Thymus (tissue), 11 donors: ENCODE measurements around the gene MRPL12. TPM values are rescaled to one million over a fixed set of nuclear protein-coding genes. Genes with fewer than 3 reads are reported as not detected.
A peak's percentile ranks its signal among the peaks of the same experiment; 100 is the strongest.

Experiments used
- DNase-seq, 9 donors: peaks; one replicate each; pipeline ENCODE4 v3.0.0-alpha.2; 2013; ENCODE audit warnings: low spot score in 9 of 9, low read depth in 6 of 9, missing footprints in 1 of 9
- H3K27ac ChIP-seq, 2 donors: one replicate each; pipeline ENCODE4 v1.5.1; 2013; ENCODE audit warnings: control low read depth in 1 of 2, low read depth in 1 of 2, low read length in 1 of 2, mild to moderate bottlenecking in 1 of 2, moderate library complexity in 1 of 2
- H3K27me3 ChIP-seq, 2 donors: one replicate each; pipeline ENCODE4 v1.5.1; 2013; ENCODE audit warnings: low read length in 1 of 2; ENCODE audit not compliant: control insufficient read depth in 2 of 2, insufficient read depth in 1 of 2
- H3K36me3 ChIP-seq, 2 donors: one replicate each; pipeline ENCODE4 v1.5.1; 2013; ENCODE audit warnings: low read length in 1 of 2, mild to moderate bottlenecking in 1 of 2, moderate library complexity in 1 of 2; ENCODE audit not compliant: control insufficient read depth in 2 of 2, insufficient read depth in 2 of 2
- H3K4me1 ChIP-seq, 2 donors: one replicate each; pipeline ENCODE4 v1.5.1; 2013; ENCODE audit warnings: low read length in 2 of 2; ENCODE audit not compliant: control insufficient read depth in 2 of 2, insufficient read depth in 2 of 2
- H3K4me3 ChIP-seq, 2 donors: one replicate each; pipeline ENCODE4 v1.5.1; 2013; ENCODE audit warnings: low read length in 2 of 2, control low read depth in 1 of 2, mild to moderate bottlenecking in 1 of 2
- H3K9me3 ChIP-seq, 2 donors: one replicate each; pipeline ENCODE4 v1.5.1; 2013; ENCODE audit warnings: low read length in 1 of 2, mild to moderate bottlenecking in 1 of 2; ENCODE audit not compliant: control insufficient read depth in 2 of 2, insufficient read depth in 1 of 2
- WGBS: extraction: QIAGEN DNeasy Blood & Tissue Kit; methylation state at CpG from one replicate; pipeline ENCODE4 v1.1.7; 2013; 5-methylcytosine and 5-hydroxymethylcytosine counted together
- polyA plus RNA-seq: library from polyadenylated mRNA; stranded (reverse); fragments of 200-250 nt; gene quantifications from one replicate; pipeline ENCODE4 v1.2.3, GENCODE V29; 2013
- total RNA-seq: library from RNA; stranded (reverse); fragments of 120-200 nt; gene quantifications from one replicate; pipeline ENCODE4 v1.2.4, GENCODE V29; 2013
- donor health status: healthy.

MRPL12 gene
- total and polyA plus RNA-seq, 2 donors = 21.6 to 59.7 TPM

- H3K27ac ChIP-seq = peak overlapping the region in 1 of 2 donors; percentile 80
- H3K9me3 ChIP-seq = no peaks in the 10 kb centered on the region
- 38% methylated on average over 27 of the region's 27 CpGs for WGBS
- H3K4me3 ChIP-seq = peak overlapping the region; percentile 92 to 96
- H3K4me1 ChIP-seq = peaks cover 18 to 30% of the 10 kb centered on the region in 2 donors
- DNase-seq = peak in 1 of 9 donors; percentile 29
- no peaks in the 10 kb centered on the region for H3K27me3 ChIP-seq
- peaks cover 55 to 60% of the 10 kb centered on the region in 2 donors for H3K36me3 ChIP-seq
Measured at GRCh38 chr17:81703747-81704654, 834 bp downstream of the MRPL12 start.

GRCh38 chr17:81705518-81706231, 2.5 kb downstream of the MRPL12 start:
- 97% methylated on average over 30 of the region's 30 CpGs for WGBS
- no peak overlapping the region for H3K4me3 ChIP-seq
- peaks cover 44 to 48% of the 10 kb centered on the region in 2 donors for H3K36me3 ChIP-seq
- H3K27me3 ChIP-seq = peaks cover 4 to 10% of the 10 kb centered on the region in 2 donors
- H3K9me3 ChIP-seq = no peaks in the 10 kb centered on the region
- DNase-seq = no peak
- no peak overlapping the region for H3K27ac ChIP-seq
- peaks cover 18 to 38% of the 10 kb centered on the region in 2 donors for H3K4me1 ChIP-seq

- no peaks in the 10 kb centered on the region for H3K9me3 ChIP-seq
- WGBS = 98% methylated on average over 17 of the region's 17 CpGs
- H3K27ac ChIP-seq = no peak overlapping the region
- H3K36me3 ChIP-seq = peaks cover 39 to 42% of the 10 kb centered on the region in 2 donors
- no peak overlapping the region for H3K4me3 ChIP-seq
- H3K27me3 ChIP-seq = peaks cover 5 to 15% of the 10 kb centered on the region in 2 donors
- H3K4me1 ChIP-seq = peaks cover 21 to 40% of the 10 kb centered on the region in 2 donors
- DNase-seq = no peak
Measured at GRCh38 chr17:81706232-81706611, 3.1 kb downstream of the MRPL12 start.

- no peak for DNase-seq
- Histone ChIP-seq H3K27me3 (peaks cover 5 to 21% of the 10 kb centered on the region in 2 donors), H3K36me3 (peaks cover 32 to 36% of the 10 kb centered on the region in 2 donors), H3K4me1 (peaks cover 17 to 39% of the 10 kb centered on the region in 2 donors), H3K27ac (no peak overlapping the region), H3K4me3 (no peak overlapping the region), H3K9me3 (no peaks in the 10 kb centered on the region)
- WGBS = 98% methylated on average over 54 of the region's 54 CpGs
Measured at GRCh38 chr17:81706757-81707624, 3.8 kb downstream of the MRPL12 start.

GRCh38 chr17:81707725-81708646, 4.8 kb downstream of the MRPL12 start:
- no peaks in the 10 kb centered on the region for H3K9me3 ChIP-seq
- H3K4me3 ChIP-seq = no peak overlapping the region
- 97% methylated on average over 25 of the region's 25 CpGs for WGBS
- H3K4me1 ChIP-seq = peaks cover 18 to 36% of the 10 kb centered on the region in 2 donors
- DNase-seq = no peak
- H3K36me3 ChIP-seq = peaks cover 32 to 36% of the 10 kb centered on the region in 2 donors
- H3K27me3 ChIP-seq = peaks cover 5 to 21% of the 10 kb centered on the region in 2 donors
- H3K27ac ChIP-seq = no peak overlapping the region

- Histone ChIP-seq H3K36me3 (peaks cover 32 to 36% of the 10 kb centered on the region in 2 donors), H3K9me3 (no peaks in the 10 kb centered on the region), H3K4me1 (peaks cover 23 to 42% of the 10 kb centered on the region in 2 donors), H3K27ac (no peak overlapping the region), H3K4me3 (no peak overlapping the region), H3K27me3 (peaks cover 5 to 21% of the 10 kb centered on the region in 2 donors)
- no peak for DNase-seq
- 97% methylated on average over 17 of the region's 17 CpGs for WGBS
Measured at GRCh38 chr17:81708739-81709185, 5.6 kb downstream of the MRPL12 start.

- 17% methylated on average over 29 of the region's 29 CpGs for WGBS
- Histone ChIP-seq H3K27me3 (peaks cover 5 to 21% of the 10 kb centered on the region in 2 donors), H3K27ac (peak overlapping the region in 1 of 2 donors; percentile 15), H3K9me3 (no peaks in the 10 kb centered on the region), H3K4me1 (peaks cover 18 to 34% of the 10 kb centered on the region in 2 donors), H3K36me3 (peaks cover 24% of the 10 kb centered on the region in 2 donors), H3K4me3 (no peak overlapping the region)
- peak in 1 of 9 donors; percentile 18 for DNase-seq
Measured at GRCh38 chr17:81710514-81711308, 7.5 kb downstream of the MRPL12 start.
